HCT116 (cell line): Measurements from ENCODE around the gene HBE1. TPM values are rescaled to one million over a fixed set of nuclear protein-coding genes. Genes with fewer than 3 reads are reported as not detected.

Experiments
- ATAC-seq: fragments of 200-7000 bp; cut with Tn5 transposase; 2 replicates; pipeline ENCODE4 v1.9.1; 2020; ENCODE audit warnings: mild to moderate bottlenecking, moderate library complexity
- BruUV-seq: library from RNA; stranded (reverse); fragments of 400-500 nt; replicated peaks from 2 replicates; lab custom pipeline; 2021; lab: Mats Ljungman, UMichigan
- CTCF ChIA-PET: fragments of 300-600 bp; sonication (Branson Sonifier 250); formaldehyde crosslinking; loops from one replicate; lab custom pipeline; 2021; ENCODE audit warnings: antibody characterized with exemption; lab: Charles Lee
- POLR2A ChIA-PET: fragments of 300-600, 350-600 bp; sonication (Branson Sonifier 250); formaldehyde crosslinking; loops from one replicate; lab custom pipeline; 2021; ENCODE audit warnings: antibody characterized with exemption; lab: Charles Lee
- RAD21 ChIA-PET, 2 experiments: fragments of 300-600 bp; sonication (Branson Sonifier 250); formaldehyde crosslinking; loops; one replicate each; lab custom pipeline; 2023; ENCODE audit warnings: low total read pairs in 2 of 2; ENCODE audit not compliant: uncharacterized antibody in 2 of 2, unreplicated experiment in 2 of 2, low non-redundant PET in 1 of 2; lab: Charles Lee
- DNase-seq: peaks from one replicate; pipeline ENCODE4 v3.0.0-alpha.2; 2010; ENCODE audit warnings: low read depth, low spot score
- H2AFZ ChIP-seq: fragments of 200-600 bp; shearing (Covaris generic), sonication (generic); 2 replicates; pipeline ENCODE4 v1.6.1; 2017; ENCODE audit warnings: low read depth, mixed run types, mixed read lengths, antibody characterized with exemption, low read length; ENCODE audit not compliant: poor library complexity, severe bottlenecking
- H3K27ac ChIP-seq: 2 replicates; pipeline ENCODE4 v1.5.1; 2012; ENCODE audit warnings: low read depth, low read length
- H3K27me3 ChIP-seq: fragments of 200-600 bp; sonication (generic); 2 replicates; pipeline ENCODE4 v1.6.1; 2016; ENCODE audit warnings: mixed run types, low read length, mixed read lengths; ENCODE audit not compliant: insufficient read depth
- H3K36me3 ChIP-seq, 2 experiments: fragments of 200-500 bp in 1 of 2; fragments of 200-600 bp in 1 of 2; sonication (Bioruptor generic) in 1 of 2; sonication (generic) in 1 of 2; 2 replicates each; pipeline versions ENCODE4 v1.5.1 to v1.6.1; 2014 to 2016; ENCODE audit warnings: low read length in 2 of 2, inconsistent platforms in 1 of 2, mixed read lengths in 1 of 2, mixed run types in 1 of 2; ENCODE audit not compliant: insufficient read depth in 2 of 2, control insufficient read depth in 1 of 2
- H3K4me1 ChIP-seq, 2 experiments: fragments of 200-600 bp in 1 of 2; sonication (generic) in 1 of 2; 2 replicates each; pipeline versions ENCODE4 v1.5.1 to v1.6.1; 2012 to 2017; ENCODE audit warnings: low read length in 2 of 2, inconsistent platforms in 1 of 2, mild to moderate bottlenecking in 1 of 2, mixed read lengths in 1 of 2, mixed run types in 1 of 2, moderate library complexity in 1 of 2; ENCODE audit not compliant: insufficient read depth in 2 of 2, control insufficient read depth in 1 of 2
- H3K4me2 ChIP-seq: fragments of 200-600 bp; sonication (generic); 2 replicates; pipeline ENCODE4 v1.6.1; 2017; ENCODE audit warnings: mixed run types, low read length, mixed read lengths
- H3K4me3 ChIP-seq, 2 experiments: fragments of 200-600 bp in 1 of 2; sonication (generic) in 1 of 2; replicated peaks in 1 of 2; 2 replicates each; pipeline ENCODE4 v1.5.1; 2011 to 2016; ENCODE audit warnings: low read length in 2 of 2, control low read depth in 1 of 2, low read depth in 1 of 2, mild to moderate bottlenecking in 1 of 2, mixed read lengths in 1 of 2, mixed run types in 1 of 2
- H3K79me2 ChIP-seq: fragments of 200-600 bp; sonication (generic); 2 replicates; pipeline ENCODE4 v1.6.1; 2017; ENCODE audit warnings: mild to moderate bottlenecking, mixed run types, low read length, moderate library complexity, mixed read lengths; ENCODE audit not compliant: insufficient read depth
- H3K9ac ChIP-seq: fragments of 200-600 bp; sonication (generic); 2 replicates; pipeline ENCODE4 v1.6.1; 2016; ENCODE audit warnings: low read length, mixed read lengths
- H3K9me2 ChIP-seq: fragments of 200-600 bp; sonication (generic), shearing (Covaris generic); 2 replicates; pipeline ENCODE4 v1.6.1; 2017; ENCODE audit warnings: mixed run types, mild to moderate bottlenecking, moderate library complexity; ENCODE audit not compliant: insufficient read depth
- H3K9me3 ChIP-seq, 2 experiments: fragments of 200-500 bp in 1 of 2; fragments of 200-600 bp in 1 of 2; sonication (Bioruptor generic) in 1 of 2; sonication (generic) in 1 of 2; 2 replicates each; pipeline ENCODE4 v1.6.1; 2014 to 2017; ENCODE audit warnings: low read length in 2 of 2, mixed read lengths in 2 of 2, inconsistent platforms in 1 of 2, low read depth in 1 of 2, mild to moderate bottlenecking in 1 of 2, mixed run types in 1 of 2, moderate library complexity in 1 of 2; ENCODE audit not compliant: control insufficient read depth in 1 of 2, insufficient read depth in 1 of 2
- H4K20me1 ChIP-seq: fragments of 200-600 bp; sonication (generic), shearing (Covaris generic); 2 replicates; pipeline ENCODE4 v1.6.1; 2017; ENCODE audit warnings: mixed run types, mild to moderate bottlenecking, moderate library complexity; ENCODE audit not compliant: insufficient read depth
- CBX3 ChIP-seq: IDR thresholded peaks from 2 replicates; pipeline ENCODE4 v1.6.1; 2012; ENCODE audit warnings: low read depth
- CEBPB ChIP-seq: IDR thresholded peaks from 2 replicates; pipeline ENCODE4 v1.6.1; 2012; ENCODE audit warnings: low read depth
- EGR1 ChIP-seq: IDR thresholded peaks from 2 replicates; pipeline ENCODE4 v1.6.1; 2012; ENCODE audit warnings: low read depth
- ELF1 ChIP-seq: IDR thresholded peaks from 2 replicates; pipeline ENCODE4 v1.6.1; 2012; ENCODE audit warnings: low read depth, borderline replicate concordance
- EZH2 ChIP-seq: fragments of 200-600 bp; sonication (generic); IDR thresholded peaks from 2 replicates; pipeline ENCODE4 v1.6.1; 2017; ENCODE audit warnings: antibody characterized with exemption, mixed run types
- FOSL1 ChIP-seq: IDR thresholded peaks from 2 replicates; pipeline ENCODE4 v1.6.1; 2012; ENCODE audit warnings: low read depth
- POLR2AphosphoS5 ChIP-seq: IDR thresholded peaks from 2 replicates; pipeline ENCODE4 v1.6.1; 2011; ENCODE audit warnings: mild to moderate bottlenecking, low read depth, low read length, moderate library complexity
- RAD21 ChIP-seq: IDR thresholded peaks from 2 replicates; pipeline ENCODE4 v1.6.1; 2012; ENCODE audit warnings: low read depth, mild to moderate bottlenecking
- SIN3A ChIP-seq: IDR thresholded peaks from 2 replicates; pipeline ENCODE4 v1.6.1; 2012; ENCODE audit warnings: low read depth
- SP1 ChIP-seq: IDR thresholded peaks from 2 replicates; pipeline ENCODE4 v1.6.1; 2012; ENCODE audit warnings: low read depth
- SRF ChIP-seq: IDR thresholded peaks from 2 replicates; pipeline ENCODE4 v1.6.1; 2012; ENCODE audit warnings: low read depth
- TCF7L2 ChIP-seq: IDR thresholded peaks from 2 replicates; pipeline ENCODE4 v1.7.0; 2011; ENCODE audit warnings: borderline replicate concordance, inconsistent platforms; ENCODE audit not compliant: insufficient read depth, insufficient read length; ENCODE audit errors: extremely low read depth
- YY1 ChIP-seq: IDR thresholded peaks from 2 replicates; pipeline ENCODE4 v1.6.1; 2011; ENCODE audit warnings: low read length, low read depth, moderate library complexity, mild to moderate bottlenecking; ENCODE audit not compliant: insufficient replicate concordance; ENCODE audit errors: extremely low read depth
- ZFX ChIP-seq: fragments of 450-650 bp; IDR thresholded peaks from 2 replicates; pipeline ENCODE4 v1.6.1; 2017
- ZNF274 ChIP-seq: fragments of 200-500 bp; sonication (Bioruptor generic); IDR thresholded peaks from 2 replicates; pipeline ENCODE4 v1.6.1; 2014; ENCODE audit warnings: mild to moderate bottlenecking, low read depth, low read length, inconsistent platforms
- intact Hi-C: fragments of 100-400 bp; cut with micrococcal nuclease; formaldehyde crosslinking; loops from 2 replicates; pipeline ENCODE4 v1.10.0; 2022
- total RNA-seq: library from RNA; stranded (reverse); gene quantifications from one replicate; pipeline ENCODE4 v1.2.1, GENCODE V29; 2021; ENCODE audit not compliant: unreplicated experiment
- TF ChIP-seq, protein P1 (sequence below), 3 experiments: fragments of 200-600 bp in 1 of 3; sonication (generic) in 1 of 3; IDR thresholded peaks in 2 of 3; conservative IDR thresholded peaks in 1 of 3; 2 replicates each; pipeline ENCODE4 v1.5.1; 2012 to 2017; ENCODE audit warnings: low read depth in 2 of 3, low read length in 2 of 3, antibody characterized with exemption in 1 of 3, borderline replicate concordance in 1 of 3, control low read depth in 1 of 3, mild to moderate bottlenecking in 1 of 3, mixed read lengths in 1 of 3, mixed run types in 1 of 3, moderate library complexity in 1 of 3; ENCODE audit not compliant: insufficient read depth in 1 of 3
- TF ChIP-seq, protein P2 (sequence below): IDR thresholded peaks from 2 replicates; pipeline ENCODE4 v1.6.1; 2011; ENCODE audit warnings: mild to moderate bottlenecking, low read length, moderate library complexity; ENCODE audit not compliant: insufficient replicate concordance; ENCODE audit errors: extremely low read depth
- TF ChIP-seq, protein P3 (sequence below): IDR thresholded peaks from 2 replicates; pipeline ENCODE4 v1.6.1; 2012
- TF ChIP-seq, protein P4 (sequence below): IDR thresholded peaks from 2 replicates; pipeline ENCODE4 v1.6.1; 2012; ENCODE audit warnings: low read depth

HBE1 gene
- total RNA-seq, 1 experiment from 2014 or later = 212 TPM

DNA sequence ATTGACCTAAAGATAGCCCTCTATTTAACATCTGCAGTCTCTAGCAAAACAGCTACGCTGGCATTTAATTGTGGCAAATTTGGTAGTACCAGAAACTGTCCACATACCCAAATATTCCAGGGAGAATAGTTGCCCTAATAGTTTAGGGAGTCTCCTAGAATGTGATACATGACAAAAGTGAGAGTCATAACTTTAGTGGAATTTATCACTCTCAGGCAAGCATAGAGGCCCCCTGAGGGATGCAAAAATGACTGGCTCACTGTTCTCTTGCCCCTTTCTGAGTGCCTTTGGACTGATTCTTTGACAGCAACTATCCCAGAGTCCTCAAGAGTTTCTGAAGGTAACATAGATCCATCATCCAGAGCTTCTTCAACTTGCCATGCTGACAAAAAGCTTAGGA lies 34.3 kb upstream of the HBE1 start:
- no peak for ATAC-seq
- DNase-seq = no peak
- no peaks in the 10 kb centered on the region for H4K20me1 ChIP-seq
- H3K9ac ChIP-seq = no peak overlapping the region
- no peak overlapping the region for H3K27ac ChIP-seq
- no peaks in the 10 kb centered on the region for H3K4me1 ChIP-seq
- H2AFZ ChIP-seq = no peak overlapping the region
- no TSS peak for BruUV-seq
- H3K36me3 ChIP-seq = peaks cover 7 to 26% of the 10 kb centered on the region in 2 experiments; a peak in 2 of 4 replicates
- intact Hi-C loops = no loop called here
- H3K4me2 ChIP-seq = no peak overlapping the region
- H3K4me3 ChIP-seq = no peak overlapping the region
- CTCF ChIA-PET = no interaction called here
- RAD21 ChIA-PET = no interaction called here
- no peaks in the 10 kb centered on the region for H3K9me3 ChIP-seq
- POLR2A ChIA-PET = no interaction called here
- TF ChIP-seq ZFX (no peak), ZNF274 (no peak), CBX3 (no peak), ELF1 (no peak), EZH2 (no peak), YY1 (no peak), TCF7L2 (no peak), SIN3A (no peak), EGR1 (no peak), RAD21 (no peak), SP1 (no peak), POLR2AphosphoS5 (no peak), FOSL1 (no peak), CEBPB (no peak), SRF (no peak)
- TF ChIP-seq, protein P1, sequence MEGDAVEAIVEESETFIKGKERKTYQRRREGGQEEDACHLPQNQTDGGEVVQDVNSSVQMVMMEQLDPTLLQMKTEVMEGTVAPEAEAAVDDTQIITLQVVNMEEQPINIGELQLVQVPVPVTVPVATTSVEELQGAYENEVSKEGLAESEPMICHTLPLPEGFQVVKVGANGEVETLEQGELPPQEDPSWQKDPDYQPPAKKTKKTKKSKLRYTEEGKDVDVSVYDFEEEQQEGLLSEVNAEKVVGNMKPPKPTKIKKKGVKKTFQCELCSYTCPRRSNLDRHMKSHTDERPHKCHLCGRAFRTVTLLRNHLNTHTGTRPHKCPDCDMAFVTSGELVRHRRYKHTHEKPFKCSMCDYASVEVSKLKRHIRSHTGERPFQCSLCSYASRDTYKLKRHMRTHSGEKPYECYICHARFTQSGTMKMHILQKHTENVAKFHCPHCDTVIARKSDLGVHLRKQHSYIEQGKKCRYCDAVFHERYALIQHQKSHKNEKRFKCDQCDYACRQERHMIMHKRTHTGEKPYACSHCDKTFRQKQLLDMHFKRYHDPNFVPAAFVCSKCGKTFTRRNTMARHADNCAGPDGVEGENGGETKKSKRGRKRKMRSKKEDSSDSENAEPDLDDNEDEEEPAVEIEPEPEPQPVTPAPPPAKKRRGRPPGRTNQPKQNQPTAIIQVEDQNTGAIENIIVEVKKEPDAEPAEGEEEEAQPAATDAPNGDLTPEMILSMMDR (IDR thresholded peaks at IDR 0.05 in 2 of 3, conservative IDR thresholded peaks at IDR 0.05 in 1 of 3; ENCODE audit: borderline replicate concordance in 1 of 3, insufficient read depth in 1 of 3, low read depth in 2 of 3, low read length in 2 of 3) = no peak
- TF ChIP-seq, protein P2, sequence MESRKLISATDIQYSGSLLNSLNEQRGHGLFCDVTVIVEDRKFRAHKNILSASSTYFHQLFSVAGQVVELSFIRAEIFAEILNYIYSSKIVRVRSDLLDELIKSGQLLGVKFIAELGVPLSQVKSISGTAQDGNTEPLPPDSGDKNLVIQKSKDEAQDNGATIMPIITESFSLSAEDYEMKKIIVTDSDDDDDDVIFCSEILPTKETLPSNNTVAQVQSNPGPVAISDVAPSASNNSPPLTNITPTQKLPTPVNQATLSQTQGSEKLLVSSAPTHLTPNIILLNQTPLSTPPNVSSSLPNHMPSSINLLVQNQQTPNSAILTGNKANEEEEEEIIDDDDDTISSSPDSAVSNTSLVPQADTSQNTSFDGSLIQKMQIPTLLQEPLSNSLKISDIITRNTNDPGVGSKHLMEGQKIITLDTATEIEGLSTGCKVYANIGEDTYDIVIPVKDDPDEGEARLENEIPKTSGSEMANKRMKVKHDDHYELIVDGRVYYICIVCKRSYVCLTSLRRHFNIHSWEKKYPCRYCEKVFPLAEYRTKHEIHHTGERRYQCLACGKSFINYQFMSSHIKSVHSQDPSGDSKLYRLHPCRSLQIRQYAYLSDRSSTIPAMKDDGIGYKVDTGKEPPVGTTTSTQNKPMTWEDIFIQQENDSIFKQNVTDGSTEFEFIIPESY = no peak
- TF ChIP-seq, protein P3, sequence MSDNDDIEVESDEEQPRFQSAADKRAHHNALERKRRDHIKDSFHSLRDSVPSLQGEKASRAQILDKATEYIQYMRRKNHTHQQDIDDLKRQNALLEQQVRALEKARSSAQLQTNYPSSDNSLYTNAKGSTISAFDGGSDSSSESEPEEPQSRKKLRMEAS = no peak
- TF ChIP-seq, protein P4, sequence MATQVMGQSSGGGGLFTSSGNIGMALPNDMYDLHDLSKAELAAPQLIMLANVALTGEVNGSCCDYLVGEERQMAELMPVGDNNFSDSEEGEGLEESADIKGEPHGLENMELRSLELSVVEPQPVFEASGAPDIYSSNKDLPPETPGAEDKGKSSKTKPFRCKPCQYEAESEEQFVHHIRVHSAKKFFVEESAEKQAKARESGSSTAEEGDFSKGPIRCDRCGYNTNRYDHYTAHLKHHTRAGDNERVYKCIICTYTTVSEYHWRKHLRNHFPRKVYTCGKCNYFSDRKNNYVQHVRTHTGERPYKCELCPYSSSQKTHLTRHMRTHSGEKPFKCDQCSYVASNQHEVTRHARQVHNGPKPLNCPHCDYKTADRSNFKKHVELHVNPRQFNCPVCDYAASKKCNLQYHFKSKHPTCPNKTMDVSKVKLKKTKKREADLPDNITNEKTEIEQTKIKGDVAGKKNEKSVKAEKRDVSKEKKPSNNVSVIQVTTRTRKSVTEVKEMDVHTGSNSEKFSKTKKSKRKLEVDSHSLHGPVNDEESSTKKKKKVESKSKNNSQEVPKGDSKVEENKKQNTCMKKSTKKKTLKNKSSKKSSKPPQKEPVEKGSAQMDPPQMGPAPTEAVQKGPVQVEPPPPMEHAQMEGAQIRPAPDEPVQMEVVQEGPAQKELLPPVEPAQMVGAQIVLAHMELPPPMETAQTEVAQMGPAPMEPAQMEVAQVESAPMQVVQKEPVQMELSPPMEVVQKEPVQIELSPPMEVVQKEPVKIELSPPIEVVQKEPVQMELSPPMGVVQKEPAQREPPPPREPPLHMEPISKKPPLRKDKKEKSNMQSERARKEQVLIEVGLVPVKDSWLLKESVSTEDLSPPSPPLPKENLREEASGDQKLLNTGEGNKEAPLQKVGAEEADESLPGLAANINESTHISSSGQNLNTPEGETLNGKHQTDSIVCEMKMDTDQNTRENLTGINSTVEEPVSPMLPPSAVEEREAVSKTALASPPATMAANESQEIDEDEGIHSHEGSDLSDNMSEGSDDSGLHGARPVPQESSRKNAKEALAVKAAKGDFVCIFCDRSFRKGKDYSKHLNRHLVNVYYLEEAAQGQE = no peak
- H3K9me2 ChIP-seq = no peaks in the 10 kb centered on the region
- H3K27me3 ChIP-seq = no peaks in the 10 kb centered on the region
- no peaks in the 10 kb centered on the region for H3K79me2 ChIP-seq
